RWPE2 (cell line): ENCODE measurements around the gene UBA1.

ENCODE experiments used
- ATAC-seq: fragments of 200-7000 bp; cut with Tn5 transposase; 3 replicates; pipeline ENCODE4 v1.9.1; 2021; ENCODE audit warnings: low read depth
- DNase-seq: peaks from one replicate; pipeline ENCODE4 v3.0.0-alpha.2; 2020; ENCODE audit warnings: low spot score
- H3K27ac ChIP-seq: fragments of 450-650 bp; 2 replicates; pipeline ENCODE4 v1.5.1; 2017; ENCODE audit warnings: mild to moderate bottlenecking; ENCODE audit not compliant: poor library complexity, severe bottlenecking
- H3K27me3 ChIP-seq: fragments of 250-450 bp; sonication (Bioruptor Pico); 2 replicates; pipeline ENCODE4 v1.5.1; 2021; ENCODE audit warnings: mild to moderate bottlenecking, moderate library complexity; ENCODE audit not compliant: insufficient read depth, poor library complexity, severe bottlenecking
- H3K36me3 ChIP-seq: fragments of 250-450 bp; sonication (Bioruptor Pico); 2 replicates; pipeline ENCODE4 v1.5.1; 2020; ENCODE audit warnings: low read depth, mild to moderate bottlenecking, moderate library complexity
- H3K4me1 ChIP-seq: fragments of 250-450 bp; sonication (Bioruptor Pico); 2 replicates; pipeline ENCODE4 v1.5.1; 2021; ENCODE audit warnings: mild to moderate bottlenecking, moderate library complexity; ENCODE audit not compliant: insufficient read depth, poor library complexity, severe bottlenecking
- H3K4me3 ChIP-seq: fragments of 250-450 bp; sonication (Bioruptor Pico); 2 replicates; pipeline ENCODE4 v1.5.1; 2021; ENCODE audit warnings: mild to moderate bottlenecking, moderate library complexity; ENCODE audit not compliant: severe bottlenecking
- H3K9me3 ChIP-seq: fragments of 250-450 bp; sonication (Bioruptor Pico); 2 replicates; pipeline ENCODE4 v1.5.1; 2021; ENCODE audit warnings: mild to moderate bottlenecking, moderate library complexity; ENCODE audit not compliant: severe bottlenecking
- TF ChIP-seq, protein P1 (sequence below): fragments of 450-650 bp; IDR thresholded peaks from one replicate; pipeline ENCODE4 v1.5.1; 2017; ENCODE audit warnings: mild to moderate bottlenecking, moderate library complexity; ENCODE audit not compliant: poor library complexity, severe bottlenecking

Gene UBA1

DNA sequence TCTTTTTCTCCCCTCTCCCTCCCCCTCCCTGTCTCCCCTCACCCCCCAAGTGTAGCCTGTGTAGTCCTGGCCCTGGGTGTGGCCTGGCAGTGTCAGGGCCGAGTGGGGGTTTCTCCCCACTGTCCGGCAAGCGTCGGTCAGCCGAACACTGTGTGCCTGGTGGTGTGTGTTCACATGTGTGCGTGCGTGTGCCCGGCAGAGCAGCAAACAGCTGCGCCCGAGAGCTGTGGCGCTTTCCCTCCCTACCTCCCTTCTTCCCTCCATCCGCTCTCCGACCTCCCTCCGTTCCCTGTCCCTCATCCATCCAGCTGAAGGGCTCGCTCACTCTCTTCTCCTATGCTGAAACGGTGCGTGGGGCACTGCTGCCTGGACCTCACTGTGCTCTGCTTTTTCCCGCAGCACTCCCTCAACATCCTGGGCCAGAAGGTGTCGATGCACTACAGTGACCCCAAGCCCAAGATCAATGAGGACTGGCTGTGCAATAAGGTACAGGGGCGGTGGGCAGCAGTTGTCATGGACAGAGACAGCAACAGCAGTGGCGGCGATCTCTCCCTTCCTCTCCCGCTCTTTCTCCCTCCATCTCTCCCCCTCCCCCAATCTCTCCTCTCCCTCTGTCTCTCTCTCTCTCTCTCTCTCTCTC lies 17.4 kb upstream of the UBA1 start:
- H3K27ac ChIP-seq, result no peak overlapping the region
- no peaks in the 10 kb centered on the region for H3K27me3 ChIP-seq
- DNase-seq (no peak), ATAC-seq (no peak)
- peaks cover 15% of the 10 kb centered on the region for H3K36me3 ChIP-seq
- H3K4me3 ChIP-seq, result no peak overlapping the region
- no peaks in the 10 kb centered on the region for H3K9me3 ChIP-seq
- TF ChIP-seq, protein P1, sequence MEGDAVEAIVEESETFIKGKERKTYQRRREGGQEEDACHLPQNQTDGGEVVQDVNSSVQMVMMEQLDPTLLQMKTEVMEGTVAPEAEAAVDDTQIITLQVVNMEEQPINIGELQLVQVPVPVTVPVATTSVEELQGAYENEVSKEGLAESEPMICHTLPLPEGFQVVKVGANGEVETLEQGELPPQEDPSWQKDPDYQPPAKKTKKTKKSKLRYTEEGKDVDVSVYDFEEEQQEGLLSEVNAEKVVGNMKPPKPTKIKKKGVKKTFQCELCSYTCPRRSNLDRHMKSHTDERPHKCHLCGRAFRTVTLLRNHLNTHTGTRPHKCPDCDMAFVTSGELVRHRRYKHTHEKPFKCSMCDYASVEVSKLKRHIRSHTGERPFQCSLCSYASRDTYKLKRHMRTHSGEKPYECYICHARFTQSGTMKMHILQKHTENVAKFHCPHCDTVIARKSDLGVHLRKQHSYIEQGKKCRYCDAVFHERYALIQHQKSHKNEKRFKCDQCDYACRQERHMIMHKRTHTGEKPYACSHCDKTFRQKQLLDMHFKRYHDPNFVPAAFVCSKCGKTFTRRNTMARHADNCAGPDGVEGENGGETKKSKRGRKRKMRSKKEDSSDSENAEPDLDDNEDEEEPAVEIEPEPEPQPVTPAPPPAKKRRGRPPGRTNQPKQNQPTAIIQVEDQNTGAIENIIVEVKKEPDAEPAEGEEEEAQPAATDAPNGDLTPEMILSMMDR, result no peak
- no peaks in the 10 kb centered on the region for H3K4me1 ChIP-seq

DNA sequence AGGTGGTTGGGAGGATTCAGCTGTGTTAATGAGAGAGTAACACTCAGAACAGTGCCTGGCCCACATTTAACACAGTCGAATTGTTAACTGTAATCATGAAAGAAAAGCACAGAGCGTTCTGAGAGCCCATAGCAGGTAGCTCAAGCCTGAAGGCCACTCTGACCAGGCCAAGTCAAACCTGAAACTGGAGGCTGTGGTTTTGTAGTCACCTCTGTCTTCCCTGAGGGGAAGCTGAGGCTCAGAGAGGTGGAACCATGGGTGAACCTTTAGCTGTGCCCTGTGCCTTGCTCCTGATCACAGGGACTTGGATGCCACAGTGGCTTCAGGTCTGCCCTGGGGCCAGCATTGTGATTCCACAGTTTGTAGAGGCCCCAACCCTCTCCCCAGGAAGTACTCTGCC lies 16.6 kb upstream of the UBA1 start:
- no peaks in the 10 kb centered on the region for H3K27me3 ChIP-seq
- H3K36me3 ChIP-seq, result peaks cover 15% of the 10 kb centered on the region
- TF ChIP-seq, protein P1, result no peak
- H3K4me1 ChIP-seq, result no peaks in the 10 kb centered on the region
- no peak for ATAC-seq
- peak overlapping the region; percentile 26 for H3K27ac ChIP-seq
- H3K4me3 ChIP-seq, result no peak overlapping the region
- DNase-seq, result no peak
- no peaks in the 10 kb centered on the region for H3K9me3 ChIP-seq

DNA sequence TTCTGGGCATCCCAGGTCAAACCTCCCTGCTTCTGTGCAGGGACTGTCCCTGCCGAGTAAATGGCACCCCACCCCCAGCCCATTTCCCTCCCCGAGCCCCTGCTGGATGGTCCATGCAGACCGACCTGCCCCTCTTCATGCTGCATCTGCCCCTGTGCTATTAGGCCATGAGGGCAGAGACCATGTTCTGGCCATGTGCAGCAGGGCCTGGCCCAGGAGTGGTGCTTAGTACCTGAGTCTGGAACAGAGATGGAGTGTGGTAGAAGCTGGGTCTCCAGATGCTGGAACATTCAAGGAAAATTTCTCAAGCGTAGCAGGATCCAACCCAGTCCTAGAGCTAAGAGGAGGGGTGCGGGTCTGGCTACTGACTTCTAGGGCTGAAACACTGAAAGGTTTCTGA lies 15.3 kb upstream of the UBA1 start:
- DNase-seq (no peak), ATAC-seq (no peak)
- Histone ChIP-seq H3K27me3 (no peaks in the 10 kb centered on the region), H3K27ac (peak overlapping the region; percentile 26), H3K4me3 (no peak overlapping the region), H3K9me3 (no peaks in the 10 kb centered on the region), H3K4me1 (no peaks in the 10 kb centered on the region), H3K36me3 (peaks cover 19% of the 10 kb centered on the region)
- TF ChIP-seq, protein P1, result no peak

DNA sequence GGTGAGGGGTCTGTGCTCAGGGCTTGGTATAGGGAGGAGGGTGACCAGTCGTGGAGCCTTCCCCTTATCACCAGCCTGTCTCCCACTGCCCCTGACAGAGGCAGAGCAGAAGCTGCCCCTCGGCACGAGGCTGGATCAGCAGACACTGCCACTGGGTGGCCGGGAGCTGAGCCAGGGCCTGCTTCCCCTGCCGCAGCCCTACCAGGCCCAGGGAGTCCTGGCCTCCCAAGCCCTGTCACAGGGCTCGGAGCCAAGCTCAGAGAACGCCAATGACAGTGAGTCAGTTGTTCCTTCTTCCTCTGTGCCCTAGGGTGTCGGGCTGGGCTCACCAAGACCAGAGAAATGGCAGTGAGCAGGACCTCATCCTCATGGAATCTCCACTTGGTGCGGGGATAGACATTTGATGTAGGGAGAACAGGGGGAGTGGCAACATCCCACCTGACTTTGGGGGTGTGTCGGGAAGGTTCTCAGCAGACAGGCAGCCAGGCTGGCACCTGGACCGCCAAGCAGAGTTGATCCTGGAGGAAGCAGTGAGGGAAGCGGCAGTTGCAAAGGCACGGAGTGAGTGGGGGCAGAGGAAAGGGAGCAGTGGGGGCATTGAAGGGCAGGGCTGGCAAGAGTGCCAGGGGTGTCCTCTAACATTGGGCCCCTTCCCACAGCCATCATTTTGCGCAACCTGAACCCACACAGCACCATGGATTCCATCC lies 14.3 kb upstream of the UBA1 start:
- ATAC-seq (peak; percentile 44; the same call in 2 of the 3 replicates), DNase-seq (no peak)
- H3K27me3 ChIP-seq, result no peaks in the 10 kb centered on the region
- peak overlapping the region; percentile 26 for H3K27ac ChIP-seq
- peaks cover 19% of the 10 kb centered on the region for H3K36me3 ChIP-seq
- no peaks in the 10 kb centered on the region for H3K4me1 ChIP-seq
- TF ChIP-seq, protein P1, result no peak
- H3K9me3 ChIP-seq, result no peaks in the 10 kb centered on the region
- H3K4me3 ChIP-seq, result no peak overlapping the region

DNA sequence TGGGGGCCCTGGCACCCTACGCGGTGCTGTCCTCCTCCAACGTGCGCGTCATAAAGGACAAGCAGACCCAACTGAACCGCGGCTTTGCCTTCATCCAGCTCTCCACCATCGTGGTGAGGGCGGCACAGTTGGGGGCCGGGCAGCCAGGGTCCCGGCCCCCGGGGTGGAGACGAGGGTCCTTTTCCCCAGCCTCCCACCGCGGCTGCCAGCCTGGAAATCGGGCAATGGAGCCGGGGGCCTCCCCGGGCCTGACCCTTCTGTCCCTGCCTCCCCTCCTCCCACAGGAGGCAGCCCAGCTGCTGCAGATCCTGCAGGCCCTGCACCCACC lies 13.7 kb upstream of the UBA1 start:
- no peak for ATAC-seq
- TF ChIP-seq, protein P1, result no peak
- Histone ChIP-seq H3K27ac (no peak overlapping the region), H3K27me3 (no peaks in the 10 kb centered on the region), H3K9me3 (no peaks in the 10 kb centered on the region), H3K4me1 (no peaks in the 10 kb centered on the region), H3K36me3 (peaks cover 19% of the 10 kb centered on the region), H3K4me3 (no peak overlapping the region)
- no peak for DNase-seq
